Measurements from ENCODE around the gene DDX47. TPM values are rescaled to one million over a fixed set of nuclear protein-coding genes. Genes with fewer than 3 reads are reported as not detected.

The DDX47 gene
- total RNA-seq, 2 donors from 2014 or later: 92.3 to 154 TPM

DNA sequence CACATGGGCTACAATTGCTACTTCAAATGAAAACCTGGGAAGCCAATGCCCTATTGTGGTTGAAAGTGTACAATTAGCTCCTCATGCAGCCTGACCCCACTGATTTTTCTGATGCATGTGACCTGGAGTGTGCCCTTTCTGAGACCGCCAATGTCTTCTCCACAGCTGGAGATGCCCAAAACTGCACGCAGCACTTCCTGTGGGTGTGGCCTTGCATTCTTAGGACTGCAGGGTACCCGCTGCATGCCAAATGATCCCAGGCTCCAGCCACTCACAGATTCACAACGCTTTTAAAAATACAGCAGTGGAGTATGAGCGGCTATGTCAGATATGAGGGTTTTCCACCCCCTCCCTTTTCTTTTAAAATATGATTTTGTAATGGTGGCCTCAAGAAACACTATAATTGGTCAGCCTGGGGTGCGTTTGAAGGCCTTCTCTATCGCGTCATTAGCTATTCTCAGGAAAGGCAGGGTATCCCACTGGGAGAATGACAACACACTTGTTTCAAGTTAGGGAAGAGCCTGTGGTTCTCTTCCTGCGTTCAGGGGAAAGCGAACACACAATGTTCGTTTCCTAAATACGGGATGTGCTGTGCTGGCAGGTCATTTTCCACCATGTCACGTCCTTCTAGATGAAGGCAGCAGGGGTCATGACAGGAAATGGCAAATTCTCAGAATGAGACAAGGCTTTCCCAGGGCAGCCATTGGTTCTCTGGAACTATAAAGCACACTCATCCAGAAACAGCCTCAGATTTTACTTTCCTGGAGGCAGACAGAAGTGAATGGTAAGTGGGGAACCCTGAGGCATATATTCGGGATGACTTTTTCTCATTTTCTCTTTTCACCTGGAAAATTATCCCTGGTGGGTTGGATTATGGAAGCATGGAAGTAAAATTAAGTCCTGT lies 28.0 kb upstream of the DDX47 start, which contains the start of gene APOLD1:
TSS of gene APOLD1 (plus strand) at position 749 of the 904 bp plus-strand sequence. CDS start at position 782, 33 bp downstream.
- 39 to 53% methylated on average over 12 to 14 of the region's 14 CpGs for WGBS, 2 experiments (ENCODE audit: insufficient coverage in 1 of 2, insufficient read length in 1 of 2)
- peak within 1 kb of the TSS; percentile 54 for H3K4me3 Mint-ChIP-seq
- H3K4me1 Mint-ChIP-seq: peaks cover 38% of the 10 kb centered on the region
- DNase-seq: peak; percentile 84
- Histone ChIP-seq H3K4me1 (ENCODE audit: control insufficient read depth, insufficient read depth, low read length) (peaks cover 19% of the 10 kb centered on the region), H3K4me3 (ENCODE audit: low read length) (peak within 1 kb of the TSS; percentile 71), H3K27ac (ENCODE audit: low read depth, low read length) (peak within 1 kb of the TSS; percentile 46), H3K9ac (ENCODE audit: extremely low read depth, low read length, poor library complexity, severe bottlenecking) (no peak within 1 kb of the TSS), H3K27me3 (ENCODE audit: control insufficient read depth, insufficient read depth, low read length, poor library complexity, severe bottlenecking) (peaks cover 12% of the 10 kb centered on the region), H3K36me3 (ENCODE audit: control insufficient read depth, insufficient read depth, low read length) (no peaks in the 10 kb centered on the region), H3K9me3 (ENCODE audit: control insufficient read depth, low read length) (no peaks in the 10 kb centered on the region)
- H3K36me3 Mint-ChIP-seq (ENCODE audit: low read depth): no peaks in the 10 kb centered on the region
- peaks cover 5% of the 10 kb centered on the region for H3K9me3 Mint-ChIP-seq
- H3K27me3 Mint-ChIP-seq (ENCODE audit: insufficient read depth): peaks cover 27% of the 10 kb centered on the region
- TF ChIP-seq, protein P1, sequence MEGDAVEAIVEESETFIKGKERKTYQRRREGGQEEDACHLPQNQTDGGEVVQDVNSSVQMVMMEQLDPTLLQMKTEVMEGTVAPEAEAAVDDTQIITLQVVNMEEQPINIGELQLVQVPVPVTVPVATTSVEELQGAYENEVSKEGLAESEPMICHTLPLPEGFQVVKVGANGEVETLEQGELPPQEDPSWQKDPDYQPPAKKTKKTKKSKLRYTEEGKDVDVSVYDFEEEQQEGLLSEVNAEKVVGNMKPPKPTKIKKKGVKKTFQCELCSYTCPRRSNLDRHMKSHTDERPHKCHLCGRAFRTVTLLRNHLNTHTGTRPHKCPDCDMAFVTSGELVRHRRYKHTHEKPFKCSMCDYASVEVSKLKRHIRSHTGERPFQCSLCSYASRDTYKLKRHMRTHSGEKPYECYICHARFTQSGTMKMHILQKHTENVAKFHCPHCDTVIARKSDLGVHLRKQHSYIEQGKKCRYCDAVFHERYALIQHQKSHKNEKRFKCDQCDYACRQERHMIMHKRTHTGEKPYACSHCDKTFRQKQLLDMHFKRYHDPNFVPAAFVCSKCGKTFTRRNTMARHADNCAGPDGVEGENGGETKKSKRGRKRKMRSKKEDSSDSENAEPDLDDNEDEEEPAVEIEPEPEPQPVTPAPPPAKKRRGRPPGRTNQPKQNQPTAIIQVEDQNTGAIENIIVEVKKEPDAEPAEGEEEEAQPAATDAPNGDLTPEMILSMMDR (conservative IDR thresholded peaks at IDR 0.05): no peak
- H3K27ac Mint-ChIP-seq: peak within 1 kb of the TSS; percentile 74

DNA sequence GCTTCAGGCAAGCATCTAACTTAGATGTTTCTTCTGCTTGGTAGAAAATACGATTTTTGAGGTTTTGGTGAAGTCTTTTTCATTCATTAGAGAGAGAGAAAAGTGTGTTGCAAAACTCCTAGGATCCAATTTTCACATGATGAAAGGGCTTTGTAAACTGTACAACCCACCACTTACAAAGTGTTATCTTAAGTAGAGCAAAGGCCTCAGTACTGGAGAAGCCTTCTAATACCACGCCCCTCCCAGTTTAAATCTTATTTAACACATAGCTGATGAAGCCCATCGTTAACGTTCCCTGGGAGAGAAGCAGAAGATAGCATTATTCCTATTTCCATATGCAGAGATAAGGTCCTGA lies 26.8 kb upstream of the DDX47 start:
- Mint-ChIP-seq H3K4me3 (peak overlapping the region; percentile 54), H3K27ac (peak overlapping the region; percentile 74), H3K4me1 (peaks cover 49% of the 10 kb centered on the region), H3K36me3 (ENCODE audit: low read depth) (no peaks in the 10 kb centered on the region), H3K27me3 (ENCODE audit: insufficient read depth) (peaks cover 27% of the 10 kb centered on the region), H3K9me3 (peaks cover 5% of the 10 kb centered on the region)
- no peak overlapping the region for H3K27ac ChIP-seq (ENCODE audit: low read depth, low read length)
- WGBS, 2 experiments (ENCODE audit: insufficient coverage in 1 of 2, insufficient read length in 1 of 2): 64 to 69% methylated on average over 4 of the region's 4 CpGs
- peaks cover 19% of the 10 kb centered on the region for H3K4me1 ChIP-seq (ENCODE audit: control insufficient read depth, insufficient read depth, low read length)
- no peak overlapping the region for H3K9ac ChIP-seq (ENCODE audit: extremely low read depth, low read length, poor library complexity, severe bottlenecking)
- peak overlapping the region; percentile 71 for H3K4me3 ChIP-seq (ENCODE audit: low read length)
- H3K9me3 ChIP-seq (ENCODE audit: control insufficient read depth, low read length): no peaks in the 10 kb centered on the region
- TF ChIP-seq, protein P1 (conservative IDR thresholded peaks at IDR 0.05): no peak
- DNase-seq: no peak
- H3K36me3 ChIP-seq (ENCODE audit: control insufficient read depth, insufficient read depth, low read length): no peaks in the 10 kb centered on the region
- H3K27me3 ChIP-seq (ENCODE audit: control insufficient read depth, insufficient read depth, low read length, poor library complexity, severe bottlenecking): peaks cover 12% of the 10 kb centered on the region

DNA sequence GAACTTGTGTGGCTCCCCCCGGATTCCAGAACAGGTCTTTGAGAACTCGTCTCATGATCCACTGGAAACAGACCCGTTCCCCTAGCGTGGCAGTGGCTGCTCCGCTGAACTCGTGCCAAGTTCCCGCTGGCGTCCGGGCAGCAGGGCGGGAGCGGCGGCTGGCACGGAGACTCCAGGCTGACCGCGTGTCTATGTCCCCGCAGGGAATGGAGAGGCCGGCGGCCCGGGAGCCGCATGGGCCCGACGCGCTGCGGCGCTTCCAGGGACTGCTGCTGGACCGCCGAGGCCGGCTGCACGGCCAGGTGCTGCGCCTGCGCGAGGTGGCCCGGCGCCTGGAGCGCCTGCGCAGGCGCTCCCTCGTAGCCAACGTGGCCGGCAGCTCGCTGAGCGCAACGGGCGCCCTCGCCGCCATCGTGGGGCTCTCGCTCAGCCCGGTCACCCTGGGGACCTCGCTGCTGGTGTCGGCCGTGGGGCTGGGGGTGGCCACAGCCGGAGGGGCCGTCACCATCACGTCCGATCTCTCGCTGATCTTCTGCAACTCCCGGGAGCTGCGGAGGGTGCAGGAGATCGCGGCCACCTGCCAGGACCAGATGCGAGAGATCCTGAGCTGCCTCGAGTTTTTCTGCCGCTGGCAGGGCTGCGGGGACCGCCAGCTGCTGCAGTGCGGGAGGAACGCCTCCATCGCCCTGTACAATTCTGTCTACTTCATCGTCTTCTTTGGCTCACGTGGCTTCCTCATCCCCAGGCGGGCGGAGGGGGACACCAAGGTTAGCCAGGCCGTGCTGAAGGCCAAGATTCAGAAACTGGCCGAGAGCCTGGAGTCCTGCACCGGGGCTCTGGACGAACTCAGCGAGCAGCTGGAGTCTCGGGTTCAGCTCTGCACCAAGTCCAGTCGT lies 26.2 kb upstream of the DDX47 start:
- Histone ChIP-seq H3K27ac (ENCODE audit: low read depth, low read length) (no peak overlapping the region), H3K9ac (ENCODE audit: extremely low read depth, low read length, poor library complexity, severe bottlenecking) (no peak overlapping the region), H3K4me1 (ENCODE audit: control insufficient read depth, insufficient read depth, low read length) (peaks cover 21% of the 10 kb centered on the region), H3K4me3 (ENCODE audit: low read length) (peak overlapping the region; percentile 71), H3K9me3 (ENCODE audit: control insufficient read depth, low read length) (no peaks in the 10 kb centered on the region), H3K36me3 (ENCODE audit: control insufficient read depth, insufficient read depth, low read length) (no peaks in the 10 kb centered on the region), H3K27me3 (ENCODE audit: control insufficient read depth, insufficient read depth, low read length, poor library complexity, severe bottlenecking) (peaks cover 12% of the 10 kb centered on the region)
- Mint-ChIP-seq H3K27me3 (ENCODE audit: insufficient read depth) (peaks cover 27% of the 10 kb centered on the region), H3K27ac (peak overlapping the region; percentile 74), H3K4me3 (peak overlapping the region; percentile 54), H3K4me1 (peaks cover 56% of the 10 kb centered on the region), H3K36me3 (ENCODE audit: low read depth) (no peaks in the 10 kb centered on the region), H3K9me3 (peaks cover 5% of the 10 kb centered on the region)
- DNase-seq: peak; percentile 79
- TF ChIP-seq, protein P1 (conservative IDR thresholded peaks at IDR 0.05): peak; percentile 56
- 27 to 45% methylated on average over 39 to 80 of the region's 80 CpGs for WGBS, 2 experiments (ENCODE audit: insufficient coverage in 1 of 2, insufficient read length in 1 of 2)

Data from endodermal cell (in vitro differentiated cells).